ENCODE results near the gene EMSY.
"Not testable (repeated sequence)": the region's sequence is repeated elsewhere in the genome, so short reads cannot be mapped to it uniquely, and the experiment has no call there.

EMSY gene

GRCh38 chr11:76444384-76445120 is at the start of gene EMSY:
TSS of gene EMSY (plus strand) at chr11:76445018. CDS start at chr11:76446939, 1,921 bp downstream.
- DNase-seq (ENCODE audit: low read depth) = peak; percentile 87

DNA sequence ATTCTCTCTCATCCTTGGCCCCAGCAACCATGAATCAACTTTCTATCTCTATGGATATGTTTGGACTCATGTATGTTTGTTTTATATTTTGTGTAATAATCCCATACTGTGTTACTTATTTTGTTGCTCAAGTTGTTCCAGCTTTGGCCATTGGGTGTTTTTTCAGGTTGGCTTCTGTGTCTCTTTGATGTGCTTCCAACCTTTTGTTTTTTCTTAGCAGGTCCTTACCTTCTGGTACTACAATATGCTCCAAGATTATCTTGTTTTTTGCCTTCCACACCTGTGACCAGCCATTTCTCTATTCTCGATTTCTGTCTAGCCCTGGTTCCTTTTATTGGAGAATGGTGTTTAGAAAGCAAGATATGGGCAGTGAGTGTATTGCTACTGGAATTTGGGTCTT is 49.5 kb upstream of the EMSY start:
- DNase-seq (ENCODE audit: low read depth) = no peak

DNA sequence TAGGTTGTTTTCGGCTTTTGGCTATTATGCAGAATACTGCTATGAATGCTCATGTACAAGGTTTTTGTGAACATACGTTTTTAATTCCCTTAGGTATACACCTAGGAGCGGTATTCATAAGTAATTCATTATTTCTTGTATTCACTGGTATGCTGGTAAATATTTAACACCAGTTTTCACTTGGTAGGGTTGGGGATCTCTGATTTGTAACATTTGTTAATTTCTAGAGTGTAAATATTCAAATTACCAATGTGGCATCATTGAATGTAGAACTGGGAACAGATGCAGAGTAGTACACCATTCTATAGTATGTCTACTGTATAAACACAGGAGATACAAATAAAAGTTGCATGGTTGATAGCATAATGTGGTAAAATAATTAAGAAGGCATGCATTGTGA is 47.4 kb upstream of the EMSY start:
- DNase-seq (ENCODE audit: low read depth) = no peak

DNA sequence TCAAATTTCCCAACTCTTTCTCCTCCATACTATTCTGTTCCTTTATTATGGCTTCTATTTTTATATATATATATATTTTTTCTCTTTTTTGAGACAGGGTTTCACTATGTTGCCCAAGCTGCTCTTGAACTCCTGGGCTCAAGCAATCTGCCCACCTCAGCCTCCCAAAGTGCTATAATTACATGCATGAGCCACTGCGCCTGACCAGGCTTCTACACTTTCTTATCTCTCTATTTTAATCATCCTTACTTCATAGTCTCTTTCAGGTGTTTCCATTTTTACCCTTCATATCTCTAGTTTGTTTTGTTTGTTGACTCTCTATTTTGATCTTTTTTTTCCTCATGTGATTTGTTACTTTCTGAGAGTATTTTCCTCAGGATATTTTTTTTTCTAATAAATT is 43.9 kb upstream of the EMSY start:
- no peak for DNase-seq (ENCODE audit: low read depth)

DNA sequence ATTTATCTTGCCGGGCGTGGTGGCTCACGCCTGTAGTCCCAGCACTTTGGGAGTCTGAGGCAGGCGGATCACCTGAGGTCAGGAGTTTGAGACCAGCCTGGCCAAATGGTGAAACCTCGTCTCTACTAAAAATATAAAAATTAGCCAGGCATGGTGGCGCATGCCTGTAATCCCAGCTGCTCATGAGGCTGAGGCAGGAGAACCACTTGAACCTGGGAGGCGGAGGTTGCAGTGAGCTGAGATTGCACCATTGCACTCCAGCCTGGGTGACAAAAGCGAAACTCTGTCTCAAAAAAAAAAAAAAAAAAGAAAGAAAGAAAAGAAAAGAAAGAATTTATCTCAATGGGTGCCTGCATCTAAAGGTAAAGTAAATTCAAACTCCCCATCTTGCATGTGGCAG is 43.3 kb upstream of the EMSY start:
- not testable (repeated sequence) for DNase-seq (ENCODE audit: low read depth)

DNA sequence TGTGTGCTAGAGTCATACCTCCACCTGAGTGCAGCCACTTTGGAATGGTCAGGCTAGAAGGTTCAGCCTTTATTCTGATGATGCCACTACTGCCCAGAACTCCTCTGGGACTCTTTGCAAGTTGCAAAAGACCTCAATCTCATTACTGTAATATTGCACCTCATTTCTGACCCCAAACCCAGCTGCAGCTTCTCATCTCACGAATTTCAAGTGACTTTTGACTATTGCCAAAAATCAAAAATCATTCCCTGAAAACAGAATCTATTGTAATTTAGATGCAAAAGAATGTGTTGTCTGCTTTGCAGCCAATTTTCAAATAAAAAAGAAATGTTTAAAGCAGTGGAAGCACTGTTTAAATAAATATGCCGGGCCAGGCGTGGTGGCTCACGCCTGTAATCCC is 38.5 kb upstream of the EMSY start:
- no peak for DNase-seq (ENCODE audit: low read depth)

DNA sequence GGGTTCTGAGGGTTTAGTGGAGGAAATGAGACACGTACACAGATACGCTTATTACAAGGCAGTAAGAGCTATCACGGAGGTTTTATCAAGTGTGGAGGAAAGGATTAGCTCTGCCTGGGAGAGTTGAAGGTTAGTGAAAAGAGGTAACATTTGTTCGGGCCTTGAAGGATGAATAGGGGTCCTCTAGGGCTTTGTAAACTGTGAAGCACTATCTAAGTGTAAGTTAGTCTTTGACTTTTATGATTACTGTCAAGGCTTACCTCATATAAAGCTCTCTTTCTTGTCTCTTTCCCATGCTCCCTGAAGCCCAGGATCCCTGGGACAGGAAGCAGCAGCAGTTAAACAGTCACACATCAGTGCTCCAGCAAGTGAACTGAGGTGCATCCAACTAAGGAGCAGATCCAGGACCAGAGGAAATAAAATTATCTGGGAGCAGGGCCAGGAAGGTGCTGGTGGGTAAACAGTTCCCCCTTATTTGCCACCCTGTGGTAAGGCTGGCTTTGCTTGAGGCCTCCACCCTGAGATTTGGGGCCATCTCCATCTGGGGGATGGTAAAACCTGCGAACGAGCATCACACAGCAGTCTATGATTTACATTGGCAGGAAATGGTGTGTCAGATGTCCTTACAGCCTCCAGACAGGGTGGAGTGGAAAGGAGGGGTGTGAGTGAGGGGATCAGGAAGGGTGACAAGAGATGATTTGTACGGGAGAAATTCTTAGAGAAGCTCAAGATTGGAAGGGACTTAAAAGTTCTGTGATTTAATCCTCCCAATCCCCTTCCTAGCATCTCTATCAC is 36.5 kb upstream of the EMSY start:
- no peak for DNase-seq (ENCODE audit: low read depth)

- DNase-seq (ENCODE audit: low read depth) = no peak
Measured at GRCh38 chr11:76410851-76411357, 33.9 kb upstream of the EMSY start.

DNA sequence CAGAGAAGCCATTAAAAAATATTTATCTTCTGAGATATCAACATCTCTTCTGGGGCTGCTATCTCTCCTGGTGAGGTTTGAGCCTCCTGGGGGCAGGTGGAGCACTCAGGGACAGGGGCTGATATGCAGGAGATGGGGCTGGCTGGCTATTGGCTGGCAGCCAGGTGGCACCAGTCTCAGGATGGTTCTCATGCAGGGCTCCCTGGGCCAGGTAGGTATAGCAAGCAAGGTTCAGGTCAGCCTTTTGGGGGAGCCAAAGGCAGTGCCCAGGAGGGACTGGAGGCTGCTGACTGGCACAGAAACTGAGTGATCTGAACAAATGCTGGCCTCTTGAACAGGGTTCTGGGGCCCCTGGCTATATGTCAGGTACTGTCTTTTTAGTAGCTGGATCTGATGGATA is 29.7 kb upstream of the EMSY start:
- no peak for DNase-seq (ENCODE audit: low read depth)

DNA sequence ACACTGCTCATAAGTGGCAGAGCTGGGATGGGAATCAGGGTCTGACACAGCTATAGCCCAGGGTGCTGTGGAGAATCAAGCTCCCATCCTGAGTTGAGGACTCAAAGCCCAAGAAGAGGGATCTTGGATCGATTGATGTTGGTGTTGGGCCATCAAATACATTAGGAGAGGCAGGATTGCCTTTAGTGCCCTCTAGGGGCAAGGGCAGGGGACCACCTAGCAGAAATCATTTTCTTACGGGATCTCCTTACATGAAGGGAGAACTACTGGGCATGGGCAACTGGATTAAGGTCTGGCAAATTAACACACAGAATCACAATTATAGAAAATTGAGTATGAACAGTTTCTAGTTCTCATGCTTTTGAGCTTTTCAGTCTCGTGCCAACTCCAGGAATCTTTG is 24.9 kb upstream of the EMSY start:
- DNase-seq (ENCODE audit: low read depth) = no peak

- no peak for DNase-seq (ENCODE audit: low read depth)
Measured at GRCh38 chr11:76424379-76424778, 20.4 kb upstream of the EMSY start.

DNA sequence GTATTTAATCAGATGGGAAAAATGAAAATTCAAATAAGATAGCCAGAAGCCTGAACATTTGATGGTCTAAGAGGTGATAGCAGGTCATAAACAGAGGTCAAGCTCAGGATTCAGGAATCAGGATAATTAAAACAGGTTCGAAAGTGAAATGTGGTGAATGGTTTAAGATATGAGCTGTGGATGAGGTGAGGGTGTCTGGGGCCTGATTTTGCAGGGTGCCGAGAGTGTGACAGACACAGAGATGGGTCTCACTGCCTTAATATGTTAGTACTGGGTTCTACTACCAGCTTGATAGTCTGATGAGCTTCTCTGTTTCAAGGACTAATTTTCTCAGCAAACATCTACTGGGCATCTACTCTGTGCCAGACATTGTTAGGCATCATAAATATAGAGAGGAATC is 19.9 kb upstream of the EMSY start:
- DNase-seq (ENCODE audit: low read depth) = no peak

- DNase-seq (ENCODE audit: low read depth) = no peak
Measured at GRCh38 chr11:76426660-76427059, 18.2 kb upstream of the EMSY start.

DNA sequence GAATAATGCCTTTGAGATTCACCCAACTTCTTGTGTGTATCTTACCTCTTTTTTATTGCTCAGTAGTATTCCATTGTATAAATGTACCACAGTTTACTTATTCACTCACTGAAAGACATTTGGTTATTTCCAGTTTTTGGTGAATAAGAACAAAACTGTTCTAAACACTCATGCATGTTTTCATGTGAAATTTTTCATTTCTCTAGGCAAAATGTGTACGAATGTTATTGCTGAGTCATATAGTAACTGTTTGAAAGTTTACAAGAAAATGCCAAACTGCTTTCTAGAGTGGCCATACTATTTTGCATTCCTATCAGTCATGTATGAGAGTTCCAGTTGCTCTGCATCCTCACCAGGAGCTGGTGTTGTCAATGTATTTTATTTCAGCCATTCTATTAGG is 8.8 kb upstream of the EMSY start:
- DNase-seq (ENCODE audit: low read depth) = no peak

DNA sequence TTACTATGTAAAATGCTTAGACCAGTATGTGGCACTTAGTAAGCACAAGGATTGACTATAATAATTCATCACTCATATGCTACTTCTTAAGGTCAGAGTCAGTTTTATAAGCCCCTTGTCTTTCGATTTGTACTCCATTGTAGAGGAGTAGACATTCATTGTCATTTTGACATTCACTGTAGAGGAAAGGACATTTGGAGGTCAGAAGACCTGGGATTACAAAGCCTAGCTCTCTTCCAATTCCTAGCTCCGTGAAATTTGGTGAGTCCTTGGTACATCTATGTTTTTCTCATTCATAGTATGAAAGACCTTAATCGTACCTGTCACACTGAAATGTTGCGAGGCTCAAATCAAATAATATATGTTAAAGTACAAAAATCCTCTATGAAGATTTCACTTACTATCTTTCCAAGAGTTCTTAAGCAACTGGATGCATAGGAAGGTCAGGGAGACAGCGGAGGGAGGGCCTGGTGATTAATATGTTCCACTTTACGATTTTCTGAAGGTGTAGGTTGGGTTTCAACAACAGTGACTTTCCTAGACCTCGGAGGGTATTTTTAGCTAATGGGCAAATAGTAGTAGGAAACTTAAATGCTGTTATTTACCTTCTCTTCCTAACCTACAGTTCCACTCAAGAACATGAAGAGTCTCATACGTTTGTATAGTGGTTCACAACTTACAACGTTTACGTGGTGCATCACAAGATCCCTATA is 1.4 kb upstream of the EMSY start:
- no peak for DNase-seq (ENCODE audit: low read depth)

- no peak for DNase-seq (ENCODE audit: low read depth)
Measured at GRCh38 chr11:76444065-76444383, 794 bp upstream of the EMSY start.

DNA sequence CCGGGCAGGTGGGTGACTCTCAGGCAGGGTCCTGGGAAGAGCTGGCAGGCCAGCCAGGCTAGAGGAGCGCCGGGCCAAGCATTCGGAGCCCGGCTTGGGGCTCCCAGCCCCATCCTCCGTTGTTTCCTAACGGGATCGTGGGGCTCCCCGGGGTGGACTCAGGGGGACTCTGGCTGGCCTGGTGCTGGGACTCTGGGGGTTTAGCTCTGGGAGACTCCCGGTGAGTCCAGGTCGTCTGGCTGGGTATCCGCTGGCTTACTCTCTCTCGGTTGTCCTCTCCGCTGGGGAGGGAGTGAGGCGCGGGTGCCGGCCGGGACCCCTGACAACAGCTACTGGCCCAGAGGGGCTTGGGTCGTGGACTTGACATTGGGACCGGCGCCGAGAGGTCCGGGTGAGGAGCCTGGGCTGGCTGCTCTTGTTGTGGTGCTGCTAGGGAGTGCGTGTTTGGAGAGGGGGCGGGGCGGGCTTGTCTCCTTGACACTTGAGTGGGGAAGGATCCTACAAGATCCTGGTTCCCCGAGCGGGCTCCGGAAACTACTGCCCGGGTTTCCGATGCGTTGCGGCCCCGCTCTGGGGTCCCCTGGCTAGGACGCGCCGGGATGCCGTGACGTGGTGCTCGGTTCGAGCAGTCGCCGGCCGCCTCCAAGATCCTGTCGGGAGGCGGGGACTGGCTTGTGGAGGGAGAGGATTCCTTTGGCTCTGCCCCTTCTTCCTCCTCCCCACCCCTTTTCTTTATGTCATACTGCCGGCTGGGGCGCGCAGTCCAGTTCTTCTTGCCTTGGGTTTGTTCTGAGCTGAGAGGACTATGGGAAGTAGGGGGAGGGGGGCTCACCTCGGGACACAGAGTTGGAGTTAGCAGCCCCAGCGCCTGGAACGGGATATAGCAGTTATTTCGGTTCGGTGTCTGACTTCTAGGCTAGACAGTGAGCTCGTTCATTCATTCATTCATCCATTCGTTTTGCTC is 585 bp downstream of the EMSY start:
- DNase-seq (ENCODE audit: low read depth) = peak; percentile 49

- DNase-seq (ENCODE audit: low read depth) = no peak
Measured at GRCh38 chr11:76448506-76448905, 3.7 kb downstream of the EMSY start.

DNA sequence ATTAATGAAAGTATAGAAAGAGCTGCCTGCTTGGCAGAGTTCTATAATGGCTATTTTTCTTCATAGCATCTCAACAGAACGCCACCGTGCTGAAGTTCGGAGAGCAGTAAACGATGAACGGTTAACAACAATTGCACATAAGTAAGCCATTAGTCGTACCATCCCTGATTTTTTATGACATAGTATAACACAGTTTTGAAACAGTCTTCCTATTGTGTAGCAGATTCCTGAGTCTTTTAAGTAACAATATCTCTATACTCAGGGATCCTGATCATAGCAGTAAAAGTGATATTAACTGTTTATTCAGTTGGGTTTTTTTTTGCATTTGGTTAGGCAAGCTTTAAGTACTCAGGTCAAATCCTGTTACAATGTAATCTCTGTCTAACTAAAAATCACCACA is 8.4 kb downstream of the EMSY start:
- no peak for DNase-seq (ENCODE audit: low read depth)

- no peak for DNase-seq (ENCODE audit: low read depth)
Measured at GRCh38 chr11:76455331-76455730, 10.5 kb downstream of the EMSY start.

DNA sequence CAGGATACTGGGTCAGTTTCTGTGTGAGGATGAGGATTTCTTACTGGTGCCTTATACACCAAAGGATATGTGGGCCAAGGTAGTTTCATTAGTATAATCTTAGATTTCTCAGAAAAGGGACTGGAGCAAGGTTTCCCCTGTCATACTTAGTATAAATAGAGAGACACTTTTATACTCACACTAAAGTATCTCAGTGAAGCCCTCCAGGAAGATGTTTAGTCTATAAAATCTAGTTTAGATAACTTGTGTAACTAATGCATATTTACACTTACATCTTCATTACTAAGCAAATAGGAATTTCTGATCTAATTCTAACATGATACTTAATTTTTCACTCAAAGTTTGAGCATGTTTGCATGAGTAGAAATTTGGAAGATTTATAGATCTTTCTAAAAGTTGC is 11.1 kb downstream of the EMSY start:
- no peak for DNase-seq (ENCODE audit: low read depth)

DNA sequence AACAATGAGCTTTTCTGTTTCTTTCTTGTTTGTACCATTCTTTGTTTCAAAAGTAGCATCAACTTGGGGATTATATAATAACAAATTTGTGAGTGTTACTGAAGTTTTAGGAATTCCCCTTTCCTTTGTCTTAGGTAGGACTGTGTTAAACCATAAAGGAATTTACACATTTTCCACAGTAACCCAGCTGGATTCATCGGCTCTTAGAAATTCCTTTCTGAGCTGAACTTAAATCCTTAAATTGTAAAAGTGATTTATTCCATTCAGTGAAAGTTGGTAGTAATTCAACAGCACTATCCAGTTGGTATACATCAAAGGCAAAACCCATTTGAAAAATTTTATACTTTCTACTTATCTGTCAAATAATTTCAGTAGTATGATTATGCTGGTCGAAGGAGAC is 11.8 kb downstream of the EMSY start:
- DNase-seq (ENCODE audit: low read depth) = no peak

All from activated T-cell treated with anti-CD3 and anti-CD28 coated beads for 24 hours (primary cell).